ENCODE data around the gene PRSS23. TPM values are rescaled to one million over a fixed set of nuclear protein-coding genes. Genes with fewer than 3 reads are reported as not detected.

Gene PRSS23
- total and polyA plus RNA-seq, 2 experiments from 2014 or later: 53.7 to 61.7 TPM

DNA sequence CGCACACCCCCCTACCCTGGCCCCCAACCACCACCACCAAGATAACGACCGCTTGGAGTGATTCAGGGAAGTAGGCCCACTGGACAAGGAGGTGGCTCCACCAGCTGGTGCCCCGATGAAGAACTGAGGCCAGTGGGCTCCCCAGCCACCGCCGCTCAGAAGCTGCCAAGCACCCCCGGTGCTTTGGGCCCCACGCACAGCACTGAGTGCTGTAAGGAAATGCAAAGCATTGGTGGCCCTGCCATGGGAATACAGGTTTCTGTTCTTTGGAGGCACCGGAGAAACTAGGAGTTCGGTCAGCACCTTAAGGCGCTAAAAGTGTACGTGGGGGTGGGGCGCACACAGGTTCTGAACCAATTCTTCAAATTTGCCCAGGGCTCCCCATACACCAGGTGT is 664 bp upstream of the PRSS23 start:
- no peaks in the 10 kb centered on the region for H3K36me3 ChIP-seq (replicated peaks; ENCODE audit: insufficient read depth, low read depth)
- no peak for TF ChIP-seq EZH2 (IDR thresholded peaks at IDR 0.05; ENCODE audit: borderline replicate concordance)
- TF ChIP-seq, protein P1, sequence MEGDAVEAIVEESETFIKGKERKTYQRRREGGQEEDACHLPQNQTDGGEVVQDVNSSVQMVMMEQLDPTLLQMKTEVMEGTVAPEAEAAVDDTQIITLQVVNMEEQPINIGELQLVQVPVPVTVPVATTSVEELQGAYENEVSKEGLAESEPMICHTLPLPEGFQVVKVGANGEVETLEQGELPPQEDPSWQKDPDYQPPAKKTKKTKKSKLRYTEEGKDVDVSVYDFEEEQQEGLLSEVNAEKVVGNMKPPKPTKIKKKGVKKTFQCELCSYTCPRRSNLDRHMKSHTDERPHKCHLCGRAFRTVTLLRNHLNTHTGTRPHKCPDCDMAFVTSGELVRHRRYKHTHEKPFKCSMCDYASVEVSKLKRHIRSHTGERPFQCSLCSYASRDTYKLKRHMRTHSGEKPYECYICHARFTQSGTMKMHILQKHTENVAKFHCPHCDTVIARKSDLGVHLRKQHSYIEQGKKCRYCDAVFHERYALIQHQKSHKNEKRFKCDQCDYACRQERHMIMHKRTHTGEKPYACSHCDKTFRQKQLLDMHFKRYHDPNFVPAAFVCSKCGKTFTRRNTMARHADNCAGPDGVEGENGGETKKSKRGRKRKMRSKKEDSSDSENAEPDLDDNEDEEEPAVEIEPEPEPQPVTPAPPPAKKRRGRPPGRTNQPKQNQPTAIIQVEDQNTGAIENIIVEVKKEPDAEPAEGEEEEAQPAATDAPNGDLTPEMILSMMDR (IDR thresholded peaks at IDR 0.05; ENCODE audit: poor library complexity): peak; percentile 30
- no peak for TF ChIP-seq EZH2phosphoT487 (IDR thresholded peaks at IDR 0.05; ENCODE audit: low read depth, severe bottlenecking, unreplicated experiment)
- no peaks in the 10 kb centered on the region for H4K20me1 ChIP-seq (ENCODE audit: insufficient read depth, poor library complexity, severe bottlenecking)
- 43% methylated on average over 13 of the region's 13 CpGs for WGBS (ENCODE audit: low lambda C conversion rate, missing lambda C conversion rate)
- no peaks in the 10 kb centered on the region for H3K27me3 ChIP-seq
- DNase-seq (ENCODE audit: low spot score): no peak
- peaks cover 11% of the 10 kb centered on the region for H3K4me1 ChIP-seq (ENCODE audit: insufficient read depth)
- H3K4me3 ChIP-seq: peak overlapping the region; percentile 25
- H2AFZ ChIP-seq: peak overlapping the region; percentile 78
- no peaks in the 10 kb centered on the region for H3K9me2 ChIP-seq (replicated peaks; ENCODE audit: insufficient read depth)
- no peaks in the 10 kb centered on the region for H3K9me3 ChIP-seq (ENCODE audit: low read depth)
- peak overlapping the region; percentile 75 for H3K4me2 ChIP-seq
- peaks cover 25% of the 10 kb centered on the region for H3K79me2 ChIP-seq
- peak overlapping the region; percentile 77 for H3K27ac ChIP-seq

DNA sequence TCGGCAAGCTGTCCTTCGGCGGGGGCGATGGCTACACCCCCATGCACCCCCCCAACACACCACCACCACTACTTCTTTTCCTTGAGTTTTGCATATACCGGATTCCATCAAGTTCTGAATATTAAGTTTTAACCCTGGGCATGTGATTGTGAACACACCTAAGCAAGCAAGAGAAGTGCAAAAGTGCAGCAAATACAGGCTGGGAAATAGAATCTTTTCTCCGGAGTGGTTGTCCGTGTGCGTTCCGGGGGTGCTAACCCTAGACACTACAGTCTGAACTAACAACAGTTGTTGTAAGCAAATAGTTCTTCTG is 574 bp downstream of the PRSS23 start:
- no peaks in the 10 kb centered on the region for H3K27me3 ChIP-seq
- H3K4me2 ChIP-seq: peak overlapping the region; percentile 75
- H3K4me3 ChIP-seq: peak overlapping the region; percentile 25
- H3K36me3 ChIP-seq (replicated peaks; ENCODE audit: insufficient read depth, low read depth): no peaks in the 10 kb centered on the region
- peak overlapping the region; percentile 66 for H3K27ac ChIP-seq
- peaks cover 29% of the 10 kb centered on the region for H3K79me2 ChIP-seq
- H4K20me1 ChIP-seq (ENCODE audit: insufficient read depth, poor library complexity, severe bottlenecking): no peaks in the 10 kb centered on the region
- 6% methylated on average over 9 of the region's 9 CpGs for WGBS (ENCODE audit: low lambda C conversion rate, missing lambda C conversion rate)
- no peak for TF ChIP-seq EZH2phosphoT487 (IDR thresholded peaks at IDR 0.05; ENCODE audit: low read depth, severe bottlenecking, unreplicated experiment)
- TF ChIP-seq, protein P1 (IDR thresholded peaks at IDR 0.05; ENCODE audit: poor library complexity): no peak
- TF ChIP-seq EZH2 (IDR thresholded peaks at IDR 0.05; ENCODE audit: borderline replicate concordance): no peak
- H2AFZ ChIP-seq: peak overlapping the region; percentile 51
- peaks cover 11% of the 10 kb centered on the region for H3K4me1 ChIP-seq (ENCODE audit: insufficient read depth)
- no peaks in the 10 kb centered on the region for H3K9me2 ChIP-seq (replicated peaks; ENCODE audit: insufficient read depth)
- no peak for DNase-seq (ENCODE audit: low spot score)
- H3K9me3 ChIP-seq (ENCODE audit: low read depth): no peaks in the 10 kb centered on the region

DNA sequence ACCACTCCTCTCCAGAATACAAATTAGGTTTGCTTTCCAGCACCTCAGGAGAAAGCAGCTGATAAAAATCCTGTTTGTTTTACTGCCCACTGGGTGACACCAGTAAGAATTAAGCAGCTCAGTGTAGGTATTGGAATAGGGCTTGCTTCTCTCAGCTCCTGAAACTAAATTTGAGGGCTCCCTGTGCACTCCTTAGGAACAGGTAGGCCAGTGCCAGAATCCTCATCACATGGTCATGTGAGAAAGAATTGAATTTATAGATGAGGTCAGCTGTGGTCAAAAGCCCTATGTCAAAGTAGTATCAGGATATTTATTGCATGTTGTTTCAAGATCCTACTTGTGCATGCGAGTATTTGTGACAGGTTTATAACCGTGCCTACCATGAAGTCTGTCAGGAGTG is 1.0 kb downstream of the PRSS23 start:
- no peaks in the 10 kb centered on the region for H3K9me2 ChIP-seq (replicated peaks; ENCODE audit: insufficient read depth)
- peak overlapping the region; percentile 25 for H3K4me3 ChIP-seq
- no peak overlapping the region for H2AFZ ChIP-seq
- H3K27ac ChIP-seq: peak overlapping the region; percentile 66
- no peaks in the 10 kb centered on the region for H3K9me3 ChIP-seq (ENCODE audit: low read depth)
- DNase-seq (ENCODE audit: low spot score): no peak
- H3K79me2 ChIP-seq: peaks cover 33% of the 10 kb centered on the region
- H3K4me2 ChIP-seq: peak overlapping the region; percentile 75
- H3K4me1 ChIP-seq (ENCODE audit: insufficient read depth): peaks cover 11% of the 10 kb centered on the region
- H3K36me3 ChIP-seq (replicated peaks; ENCODE audit: insufficient read depth, low read depth): no peaks in the 10 kb centered on the region
- H4K20me1 ChIP-seq (ENCODE audit: insufficient read depth, poor library complexity, severe bottlenecking): no peaks in the 10 kb centered on the region
- 62% methylated on average over 2 of the region's 2 CpGs for WGBS (ENCODE audit: low lambda C conversion rate, missing lambda C conversion rate)
- no peak for TF ChIP-seq EZH2phosphoT487 (IDR thresholded peaks at IDR 0.05; ENCODE audit: low read depth, severe bottlenecking, unreplicated experiment)
- TF ChIP-seq, protein P1 (IDR thresholded peaks at IDR 0.05; ENCODE audit: poor library complexity): no peak
- no peak for TF ChIP-seq EZH2 (IDR thresholded peaks at IDR 0.05; ENCODE audit: borderline replicate concordance)
- H3K27me3 ChIP-seq: no peaks in the 10 kb centered on the region

DNA sequence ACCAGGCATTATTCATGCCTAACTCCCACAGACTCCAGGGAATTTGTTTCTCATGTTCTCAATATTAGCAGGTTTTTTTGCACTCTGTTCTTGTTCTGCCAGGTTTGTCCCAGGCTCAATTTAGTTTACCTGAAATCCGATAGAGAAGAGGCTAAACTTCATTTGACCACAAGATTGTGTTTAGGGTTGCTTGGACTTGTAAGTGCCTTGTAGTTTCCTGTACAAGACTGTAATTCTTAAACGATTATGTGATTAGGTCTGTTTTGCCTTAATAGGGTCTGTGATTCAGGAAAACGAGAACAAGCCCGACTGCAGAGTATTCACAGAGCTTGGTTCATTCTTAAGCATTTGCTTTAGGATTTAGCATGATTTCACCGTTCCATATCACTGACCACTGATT is 1.8 kb downstream of the PRSS23 start:
- H3K79me2 ChIP-seq: peaks cover 39% of the 10 kb centered on the region
- H3K4me1 ChIP-seq (ENCODE audit: insufficient read depth): peaks cover 11% of the 10 kb centered on the region
- peak overlapping the region; percentile 66 for H3K27ac ChIP-seq
- no peaks in the 10 kb centered on the region for H3K9me3 ChIP-seq (ENCODE audit: low read depth)
- H4K20me1 ChIP-seq (ENCODE audit: insufficient read depth, poor library complexity, severe bottlenecking): no peaks in the 10 kb centered on the region
- no peaks in the 10 kb centered on the region for H3K27me3 ChIP-seq
- WGBS (ENCODE audit: low lambda C conversion rate, missing lambda C conversion rate): 36% methylated on average over 5 of the region's 5 CpGs
- H3K9me2 ChIP-seq (replicated peaks; ENCODE audit: insufficient read depth): no peaks in the 10 kb centered on the region
- no peak overlapping the region for H3K4me3 ChIP-seq
- DNase-seq (ENCODE audit: low spot score): no peak
- no peak for TF ChIP-seq EZH2 (IDR thresholded peaks at IDR 0.05; ENCODE audit: borderline replicate concordance)
- TF ChIP-seq, protein P1 (IDR thresholded peaks at IDR 0.05; ENCODE audit: poor library complexity): no peak
- TF ChIP-seq EZH2phosphoT487 (IDR thresholded peaks at IDR 0.05; ENCODE audit: low read depth, severe bottlenecking, unreplicated experiment): no peak
- H3K36me3 ChIP-seq (replicated peaks; ENCODE audit: insufficient read depth, low read depth): no peaks in the 10 kb centered on the region
- peak overlapping the region; percentile 75 for H3K4me2 ChIP-seq
- H2AFZ ChIP-seq: no peak overlapping the region

Measured in hepatocyte (in vitro differentiated cells).